H9 (cell line): Measurements from ENCODE around the gene TAGLN2. TPM values are rescaled to one million over a fixed set of nuclear protein-coding genes. Genes with fewer than 3 reads are reported as not detected.
A peak's percentile ranks its signal among the peaks of the same experiment; 100 is the strongest.

Source experiments
- DNase-seq: peaks from one replicate; pipeline ENCODE4 v3.0.0-alpha.2; 2017
- H2AFZ ChIP-seq: one replicate; pipeline ENCODE4 v1.6.1; 2013; ENCODE audit warnings: mild to moderate bottlenecking, low read length, control low read depth, moderate library complexity
- H2AK5ac ChIP-seq: 2 replicates; pipeline ENCODE4 v1.6.1; 2013; ENCODE audit warnings: low read length, control low read depth, mixed read lengths; ENCODE audit not compliant: insufficient read length
- H2BK120ac ChIP-seq: one replicate; pipeline ENCODE4 v1.6.1; 2013; ENCODE audit warnings: low read depth, mild to moderate bottlenecking, low read length, control low read depth, inconsistent platforms; ENCODE audit not compliant: poor library complexity, severe bottlenecking
- H2BK12ac ChIP-seq: 2 replicates; pipeline ENCODE4 v1.6.1; 2013; ENCODE audit warnings: low read length, control low read depth, mixed read lengths, low read depth; ENCODE audit not compliant: insufficient read length
- H2BK15ac ChIP-seq: 2 replicates; pipeline ENCODE4 v1.6.1; 2013; ENCODE audit warnings: low read depth, low read length, control low read depth
- H2BK20ac ChIP-seq: one replicate; pipeline ENCODE4 v1.6.1; 2013; ENCODE audit warnings: low read depth, mild to moderate bottlenecking, low read length, control low read depth, inconsistent platforms; ENCODE audit not compliant: poor library complexity, severe bottlenecking
- H2BK5ac ChIP-seq: 2 replicates; pipeline ENCODE4 v1.6.1; 2013; ENCODE audit warnings: low read length, control low read depth, mixed read lengths; ENCODE audit not compliant: insufficient read length
- H3K14ac ChIP-seq: 2 replicates; pipeline ENCODE4 v1.6.1; 2013; ENCODE audit warnings: low read length, control low read depth; ENCODE audit not compliant: insufficient read depth
- H3K18ac ChIP-seq: 2 replicates; pipeline ENCODE4 v1.6.1; 2013; ENCODE audit warnings: low read depth, mild to moderate bottlenecking, mixed read lengths, low read length, control low read depth; ENCODE audit not compliant: insufficient read length
- H3K23ac ChIP-seq: 2 replicates; pipeline ENCODE4 v1.6.1; 2013; ENCODE audit warnings: low read length, control low read depth, mixed read lengths, low read depth; ENCODE audit not compliant: insufficient read length
- H3K23me2 ChIP-seq: 2 replicates; pipeline ENCODE4 v1.6.1; 2013; ENCODE audit warnings: low read depth, mild to moderate bottlenecking, mixed read lengths, low read length, control low read depth; ENCODE audit not compliant: insufficient read length, poor library complexity, severe bottlenecking
- H3K27ac ChIP-seq: 2 replicates; pipeline ENCODE4 v1.5.1; 2013; ENCODE audit warnings: low read length, control low read depth, mixed read lengths, low read depth; ENCODE audit not compliant: insufficient read length
- H3K27me3 ChIP-seq: 2 replicates; pipeline ENCODE4 v1.6.1; 2013; ENCODE audit warnings: low read length, control low read depth, inconsistent platforms; ENCODE audit not compliant: insufficient read depth
- H3K4ac ChIP-seq: 2 replicates; pipeline ENCODE4 v1.6.1; 2013; ENCODE audit warnings: low read depth, mild to moderate bottlenecking, control low read depth, inconsistent platforms, low read length, moderate library complexity
- H3K4me1 ChIP-seq: 2 replicates; pipeline ENCODE4 v1.6.1; 2013; ENCODE audit warnings: low read length, control low read depth, inconsistent platforms; ENCODE audit not compliant: insufficient read depth
- H3K4me2 ChIP-seq: 2 replicates; pipeline ENCODE4 v1.6.1; 2013; ENCODE audit warnings: low read length, control low read depth, mixed read lengths; ENCODE audit not compliant: insufficient read length, insufficient read depth
- H3K56ac ChIP-seq: 2 replicates; pipeline ENCODE4 v1.6.1; 2013; ENCODE audit warnings: low read depth, mild to moderate bottlenecking, mixed read lengths, low read length, control low read depth; ENCODE audit not compliant: insufficient read length
- H3K79me1 ChIP-seq: 2 replicates; pipeline ENCODE4 v1.6.1; 2013; ENCODE audit warnings: low read depth, mild to moderate bottlenecking, moderate library complexity, low read length, control low read depth, inconsistent platforms; ENCODE audit not compliant: insufficient read depth, poor library complexity, severe bottlenecking
- H3K79me2 ChIP-seq: 2 replicates; pipeline ENCODE4 v1.6.1; 2013; ENCODE audit warnings: low read length, control low read depth, inconsistent platforms; ENCODE audit not compliant: insufficient read depth
- H3K9ac ChIP-seq: 2 replicates; pipeline ENCODE4 v1.6.1; 2013; ENCODE audit warnings: low read length, control low read depth, mixed read lengths; ENCODE audit not compliant: insufficient read length; ENCODE audit errors: extremely low read depth
- H3K9me3 ChIP-seq: one replicate; pipeline ENCODE4 v1.6.1; 2013; ENCODE audit warnings: low read depth, low read length, inconsistent platforms; ENCODE audit not compliant: control insufficient read depth
- H3T11ph ChIP-seq: one replicate; pipeline ENCODE4 v1.6.1; 2013; ENCODE audit warnings: mild to moderate bottlenecking, low read length, control low read depth, inconsistent platforms
- H4K20me1 ChIP-seq: one replicate; pipeline ENCODE4 v1.6.1; 2013; ENCODE audit not compliant: control insufficient read depth, insufficient read length, insufficient read depth
- H4K5ac ChIP-seq: 2 replicates; pipeline ENCODE4 v1.6.1; 2013; ENCODE audit warnings: low read depth, mild to moderate bottlenecking, mixed read lengths, low read length, control low read depth; ENCODE audit not compliant: insufficient read length
- H4K8ac ChIP-seq: replicated peaks from 2 replicates; pipeline ENCODE4 v1.6.1; 2013; ENCODE audit warnings: low read length, control low read depth, mixed read lengths, low read depth; ENCODE audit not compliant: insufficient read length
- H4K91ac ChIP-seq: 2 replicates; pipeline ENCODE4 v1.6.1; 2013; ENCODE audit warnings: low read depth, mild to moderate bottlenecking, moderate library complexity, mixed read lengths, low read length, control low read depth; ENCODE audit not compliant: insufficient read length
- H3K27ac Mint-ChIP-seq, 3 experiments: 2 replicates in 2 of 3; 3 replicates in 1 of 3; pipeline ENCODE4 v1.8.0; 2020 to 2021; ENCODE audit warnings: mixed read lengths in 3 of 3, mild to moderate bottlenecking in 1 of 3, moderate library complexity in 1 of 3
- H3K27me3 Mint-ChIP-seq: 2 replicates; pipeline ENCODE4 v1.8.0; 2021; ENCODE audit warnings: low read depth, mild to moderate bottlenecking, moderate library complexity, mixed read lengths
- H3K36me3 Mint-ChIP-seq, 3 experiments: 2 replicates in 2 of 3; 3 replicates in 1 of 3; pipeline ENCODE4 v1.8.0; 2020 to 2021; ENCODE audit warnings: low read depth in 3 of 3, mixed read lengths in 3 of 3; ENCODE audit not compliant: insufficient read depth in 1 of 3
- H3K4me1 Mint-ChIP-seq, 2 experiments: 2 replicates each; pipeline ENCODE4 v1.8.0; 2020; ENCODE audit warnings: mixed read lengths in 2 of 2
- H3K4me3 Mint-ChIP-seq, 2 experiments: 2 replicates in 1 of 2; 3 replicates in 1 of 2; pipeline ENCODE4 v1.8.0; 2020 to 2021; ENCODE audit warnings: mild to moderate bottlenecking in 2 of 2, mixed read lengths in 2 of 2, moderate library complexity in 1 of 2
- H3K9me3 Mint-ChIP-seq, 2 experiments: 2 replicates in 1 of 2; 3 replicates in 1 of 2; pipeline ENCODE4 v1.8.0; 2020; ENCODE audit warnings: mild to moderate bottlenecking in 2 of 2, mixed read lengths in 2 of 2, moderate library complexity in 1 of 2
- CTCF ChIP-seq: fragments of 200-600 bp; sonication (generic); conservative IDR thresholded peaks from 3 replicates; pipeline ENCODE4 v1.8.0; 2021; ENCODE audit warnings: antibody characterized with exemption, mild to moderate bottlenecking
- WGBS: extraction: QIAGEN DNeasy Blood & Tissue Kit; methylation state at CpG from one replicate; pipeline ENCODE4 v1.1.7; 2013; ENCODE audit warnings: missing lambda C conversion rate, low lambda C conversion rate, mixed read lengths; ENCODE audit not compliant: insufficient read length; ENCODE audit errors: extremely low coverage; 5-methylcytosine and 5-hydroxymethylcytosine counted together
- total RNA-seq: library from RNA; stranded (reverse); gene quantifications from 2 replicates; pipeline ENCODE4 v1.2.1, GENCODE V29; 2021

TAGLN2 gene
- total RNA-seq, 1 experiment from 2014 or later, result 76.7 TPM

DNA sequence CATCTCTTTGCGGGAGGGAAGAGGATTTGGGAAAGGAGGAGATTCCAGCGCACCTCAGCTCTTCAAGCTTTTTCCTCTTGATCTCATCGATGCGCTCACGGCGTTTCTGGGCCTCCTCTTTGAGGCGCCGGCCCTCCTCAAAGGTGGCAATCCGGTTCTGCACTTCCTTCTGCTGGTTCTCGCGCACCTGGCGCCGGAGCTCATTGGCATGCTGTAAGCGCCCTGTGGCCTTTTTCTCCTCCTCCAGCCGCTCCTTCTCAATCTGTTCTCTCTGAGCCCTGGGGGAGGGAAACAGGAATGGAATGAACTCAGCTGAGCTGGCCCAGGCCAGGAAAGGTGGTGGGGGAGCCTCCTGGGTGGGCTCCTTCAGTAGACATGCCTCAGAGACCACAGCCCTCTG, 52.4 kb downstream of the TAGLN2 start:
- Mint-ChIP-seq H3K27me3 (peaks cover 18% of the 10 kb centered on the region), H3K4me3 (no peak overlapping the region), H3K4me1 (peaks cover 6 to 12% of the 10 kb centered on the region in 2 experiments), H3K9me3 (no peaks in the 10 kb centered on the region), H3K36me3 (peaks cover 0 to 2% (median 0%) of the 10 kb centered on the region in 3 experiments; a peak in 2 of 7 replicates), H3K27ac (peak overlapping the region in 1 of 3 experiments; percentile 71; a peak in 1 of 7 replicates)
- no peak overlapping the region for H4K91ac ChIP-seq
- H3K9me3 ChIP-seq, result no peaks in the 10 kb centered on the region
- no CpG with 5 or more reads among the region's 15 CpGs for WGBS
- no peak overlapping the region for H2AFZ ChIP-seq
- no peak overlapping the region for H3K56ac ChIP-seq
- no peaks in the 10 kb centered on the region for H3K27me3 ChIP-seq
- H3K4me1 ChIP-seq, result no peaks in the 10 kb centered on the region
- H3K23me2 ChIP-seq, result no peaks in the 10 kb centered on the region
- H3K4ac ChIP-seq, result no peak overlapping the region; the same call in 1 of the 2 replicates
- no peaks in the 10 kb centered on the region for H4K20me1 ChIP-seq
- no peak overlapping the region for H2AK5ac ChIP-seq
- no peak overlapping the region for H3K9ac ChIP-seq
- no peak overlapping the region for H3K23ac ChIP-seq
- no peak overlapping the region for H2BK12ac ChIP-seq
- H4K5ac ChIP-seq, result no peak overlapping the region
- no peak overlapping the region for H3T11ph ChIP-seq
- no peaks in the 10 kb centered on the region for H3K79me1 ChIP-seq
- no peak overlapping the region for H3K14ac ChIP-seq
- no peak overlapping the region for H2BK5ac ChIP-seq
- no peak overlapping the region for H2BK15ac ChIP-seq
- no peak overlapping the region for H2BK120ac ChIP-seq
- H3K79me2 ChIP-seq, result no peaks in the 10 kb centered on the region
- H4K8ac ChIP-seq, result no peak overlapping the region
- H3K18ac ChIP-seq, result no peak overlapping the region
- DNase-seq, result no peak
- no peak overlapping the region for H2BK20ac ChIP-seq
- H3K27ac ChIP-seq, result no peak overlapping the region
- TF ChIP-seq CTCF, result no peak
- H3K4me2 ChIP-seq, result no peak overlapping the region
